Activated B cell treated with CpG ODN at 0.5 μM for 24 hours (primary cell): ENCODE data around the gene ARL15. TPM values are rescaled to one million over a fixed set of nuclear protein-coding genes. Genes with fewer than 3 reads are reported as not detected.

Experiments
- ATAC-seq: fragments of 200-7000 bp; cut with Tn5 transposase; one replicate; pipeline ENCODE4 v1.10.0; 2021; ENCODE audit warnings: low read depth, mild to moderate bottlenecking, moderate library complexity
- CTCF ChIA-PET: fragments of 350-600 bp; sonication (Branson Sonifier 250); formaldehyde crosslinking; loops from one replicate; lab custom pipeline; 2021; ENCODE audit warnings: antibody characterized with exemption; lab: Charles Lee
- POLR2A ChIA-PET: fragments of 350-600 bp; sonication (Branson Sonifier 250); formaldehyde crosslinking; loops from one replicate; lab custom pipeline; 2021; ENCODE audit warnings: antibody characterized with exemption; lab: Charles Lee
- DNase-seq: peaks from one replicate; pipeline ENCODE4 v3.0.0; 2022
- H3K27ac Mint-ChIP-seq: one replicate; pipeline ENCODE4 v1.8.0; 2020; ENCODE audit warnings: mixed read lengths
- H3K27me3 Mint-ChIP-seq: one replicate; pipeline ENCODE4 v1.8.0; 2021; ENCODE audit warnings: mixed read lengths
- H3K36me3 Mint-ChIP-seq: one replicate; pipeline ENCODE4 v1.8.0; 2021; ENCODE audit warnings: low read depth, mixed read lengths
- H3K4me1 Mint-ChIP-seq: one replicate; pipeline ENCODE4 v1.8.0; 2021; ENCODE audit warnings: mixed read lengths
- H3K4me3 Mint-ChIP-seq: one replicate; pipeline ENCODE4 v1.8.0; 2020; ENCODE audit warnings: mild to moderate bottlenecking, mixed read lengths
- H3K9me3 Mint-ChIP-seq: one replicate; pipeline ENCODE4 v1.8.0; 2020; ENCODE audit warnings: mixed read lengths
- intact Hi-C: fragments of 100-400 bp; cut with micrococcal nuclease; formaldehyde crosslinking; loops from one replicate; pipeline ENCODE4 v1.15.1; 2024
- total RNA-seq: library from RNA; stranded (reverse); gene quantifications from 2 replicates; pipeline ENCODE4 v1.2.3, GENCODE V29; 2022
- TF ChIP-seq, protein P1 (sequence below): fragments of 200-600 bp; IDR thresholded peaks from one replicate; pipeline ENCODE4 v1.8.0; 2022; ENCODE audit warnings: antibody characterized with exemption, mild to moderate bottlenecking

Gene ARL15
- total RNA-seq, 1 donor from 2014 or later: 17.5 TPM

DNA sequence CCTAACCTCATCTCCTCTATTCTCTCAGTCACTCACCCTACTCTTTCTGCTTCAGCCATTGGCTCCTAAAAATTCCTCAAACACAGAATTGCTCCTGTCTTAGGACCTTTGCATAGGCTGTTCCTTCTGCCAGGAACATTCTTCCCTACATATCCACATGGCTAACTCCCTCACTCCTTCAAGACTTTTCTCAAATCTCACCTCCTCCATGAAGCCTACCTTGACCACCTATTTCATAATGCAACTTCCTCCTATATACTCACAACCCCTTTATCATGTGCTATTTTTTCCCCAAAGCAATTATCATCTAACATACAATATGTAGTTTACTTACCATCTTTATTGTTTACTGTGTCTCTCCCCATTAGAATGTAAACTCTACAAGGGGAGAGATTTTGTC is 45.8 kb downstream of the ARL15 start:
- H3K4me1 Mint-ChIP-seq: peaks cover 11% of the 10 kb centered on the region
- no peaks in the 10 kb centered on the region for H3K9me3 Mint-ChIP-seq
- H3K36me3 Mint-ChIP-seq: no peaks in the 10 kb centered on the region
- ChIA-PET POLR2A (no interaction called here), CTCF (no interaction called here)
- intact Hi-C loops: no loop called here
- TF ChIP-seq, protein P1, sequence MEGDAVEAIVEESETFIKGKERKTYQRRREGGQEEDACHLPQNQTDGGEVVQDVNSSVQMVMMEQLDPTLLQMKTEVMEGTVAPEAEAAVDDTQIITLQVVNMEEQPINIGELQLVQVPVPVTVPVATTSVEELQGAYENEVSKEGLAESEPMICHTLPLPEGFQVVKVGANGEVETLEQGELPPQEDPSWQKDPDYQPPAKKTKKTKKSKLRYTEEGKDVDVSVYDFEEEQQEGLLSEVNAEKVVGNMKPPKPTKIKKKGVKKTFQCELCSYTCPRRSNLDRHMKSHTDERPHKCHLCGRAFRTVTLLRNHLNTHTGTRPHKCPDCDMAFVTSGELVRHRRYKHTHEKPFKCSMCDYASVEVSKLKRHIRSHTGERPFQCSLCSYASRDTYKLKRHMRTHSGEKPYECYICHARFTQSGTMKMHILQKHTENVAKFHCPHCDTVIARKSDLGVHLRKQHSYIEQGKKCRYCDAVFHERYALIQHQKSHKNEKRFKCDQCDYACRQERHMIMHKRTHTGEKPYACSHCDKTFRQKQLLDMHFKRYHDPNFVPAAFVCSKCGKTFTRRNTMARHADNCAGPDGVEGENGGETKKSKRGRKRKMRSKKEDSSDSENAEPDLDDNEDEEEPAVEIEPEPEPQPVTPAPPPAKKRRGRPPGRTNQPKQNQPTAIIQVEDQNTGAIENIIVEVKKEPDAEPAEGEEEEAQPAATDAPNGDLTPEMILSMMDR: no peak
- H3K27ac Mint-ChIP-seq: no peak overlapping the region
- H3K27me3 Mint-ChIP-seq: no peaks in the 10 kb centered on the region
- ATAC-seq: no peak
- no peak overlapping the region for H3K4me3 Mint-ChIP-seq
- no peak for DNase-seq

DNA sequence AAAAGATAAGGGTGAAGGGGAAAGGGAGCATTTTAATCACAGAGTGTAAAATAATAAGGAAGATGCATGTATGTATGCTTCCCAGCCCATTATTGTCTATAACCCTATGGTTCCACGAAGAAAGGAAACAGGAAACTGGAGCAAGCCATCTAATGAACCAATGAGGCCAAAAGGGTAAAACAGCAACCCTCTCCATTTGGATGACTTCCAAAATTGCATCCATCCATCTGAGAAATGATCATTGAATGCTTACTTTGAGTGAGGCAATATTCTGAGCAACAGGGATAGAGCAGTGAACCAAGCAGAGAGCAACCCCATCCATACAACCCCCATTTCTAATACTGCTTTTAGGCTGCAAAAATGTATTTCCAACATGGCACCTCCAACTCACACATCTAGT is 46.9 kb downstream of the ARL15 start:
- CTCF ChIA-PET: no interaction called here
- H3K9me3 Mint-ChIP-seq: no peaks in the 10 kb centered on the region
- H3K4me1 Mint-ChIP-seq: peaks cover 16% of the 10 kb centered on the region
- POLR2A ChIA-PET: no interaction called here
- no peak overlapping the region for H3K27ac Mint-ChIP-seq
- H3K27me3 Mint-ChIP-seq: no peaks in the 10 kb centered on the region
- ATAC-seq (no peak), DNase-seq (no peak)
- TF ChIP-seq, protein P1: no peak
- H3K36me3 Mint-ChIP-seq: no peaks in the 10 kb centered on the region
- no peak overlapping the region for H3K4me3 Mint-ChIP-seq
- intact Hi-C loops: no loop called here

DNA sequence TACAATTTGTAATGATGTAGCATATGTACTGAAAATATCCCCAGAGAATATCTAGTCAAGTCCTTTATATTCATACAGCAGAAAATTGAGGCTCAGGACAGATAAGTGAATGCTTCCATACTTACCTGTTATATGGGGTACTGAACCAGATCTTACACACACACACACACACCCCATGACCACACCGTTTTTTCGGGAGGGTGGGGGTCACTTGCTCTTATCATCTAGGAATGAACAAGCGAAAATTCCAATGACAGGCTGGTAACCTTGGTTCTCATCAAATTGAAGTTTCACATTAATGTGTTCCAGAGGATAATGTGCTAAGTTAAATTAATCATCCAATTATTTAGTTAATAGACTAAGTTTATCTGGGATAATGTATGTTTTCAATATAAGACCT is 48.8 kb downstream of the ARL15 start:
- TF ChIP-seq, protein P1: no peak
- Mint-ChIP-seq H3K4me3 (no peak overlapping the region), H3K27me3 (no peaks in the 10 kb centered on the region), H3K9me3 (no peaks in the 10 kb centered on the region), H3K4me1 (peaks cover 27% of the 10 kb centered on the region), H3K36me3 (no peaks in the 10 kb centered on the region), H3K27ac (no peak overlapping the region)
- DNase-seq: no peak
- intact Hi-C loops: no loop called here
- no peak for ATAC-seq
- POLR2A ChIA-PET: no interaction called here
- CTCF ChIA-PET: no interaction called here

DNA sequence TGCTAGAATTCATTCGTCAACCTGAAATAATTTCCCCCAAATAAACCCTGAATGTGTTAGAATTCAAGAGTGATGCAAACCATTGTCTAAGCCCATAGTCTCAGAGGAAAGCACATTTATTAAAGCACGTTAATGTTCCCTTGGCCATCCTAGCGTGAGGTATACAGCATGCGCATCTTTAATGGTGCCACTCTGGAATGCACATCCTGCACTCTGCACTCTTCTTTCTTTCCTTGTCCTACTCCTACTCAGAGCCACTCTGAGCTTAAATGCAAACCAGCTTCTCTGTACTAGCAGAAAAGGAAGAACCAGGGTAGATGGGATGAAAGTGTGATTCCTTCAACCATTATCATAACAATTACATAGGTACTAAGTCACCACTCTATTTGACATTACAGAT is 50.4 kb downstream of the ARL15 start:
- no peaks in the 10 kb centered on the region for H3K27me3 Mint-ChIP-seq
- H3K4me1 Mint-ChIP-seq: peaks cover 31% of the 10 kb centered on the region
- CTCF ChIA-PET: no interaction called here
- intact Hi-C loops: no loop called here
- no peak overlapping the region for H3K4me3 Mint-ChIP-seq
- H3K36me3 Mint-ChIP-seq: no peaks in the 10 kb centered on the region
- DNase-seq (no peak), ATAC-seq (no peak)
- TF ChIP-seq, protein P1: no peak
- no peaks in the 10 kb centered on the region for H3K9me3 Mint-ChIP-seq
- POLR2A ChIA-PET: no interaction called here
- no peak overlapping the region for H3K27ac Mint-ChIP-seq

DNA sequence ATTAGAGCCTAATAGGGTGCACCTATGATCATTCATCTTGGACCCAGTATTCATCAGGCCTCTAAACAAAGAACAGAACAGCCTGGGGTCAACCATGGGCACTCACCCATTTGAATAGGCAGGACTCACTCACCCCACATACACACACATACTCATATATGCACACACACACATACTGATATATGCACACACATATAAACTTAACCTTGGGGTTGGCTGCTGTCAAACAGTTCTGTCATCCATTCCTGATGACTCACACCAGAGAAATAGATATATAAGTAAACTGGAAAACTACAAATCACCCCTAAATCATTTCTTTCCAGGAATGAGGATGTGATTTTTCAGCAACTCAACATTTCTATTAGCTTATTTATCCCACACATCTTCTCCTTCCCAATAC is 51.3 kb downstream of the ARL15 start:
- intact Hi-C loops: no loop called here
- no peaks in the 10 kb centered on the region for H3K27me3 Mint-ChIP-seq
- TF ChIP-seq, protein P1: no peak
- POLR2A ChIA-PET: no interaction called here
- no peak for ATAC-seq
- no peak overlapping the region for H3K4me3 Mint-ChIP-seq
- H3K4me1 Mint-ChIP-seq: peaks cover 29% of the 10 kb centered on the region
- H3K36me3 Mint-ChIP-seq: no peaks in the 10 kb centered on the region
- no peaks in the 10 kb centered on the region for H3K9me3 Mint-ChIP-seq
- CTCF ChIA-PET: no interaction called here
- no peak overlapping the region for H3K27ac Mint-ChIP-seq
- DNase-seq: no peak
